Right atrium auricular region (tissue), 2 donors: ENCODE measurements around the gene HSD3B7. TPM values are rescaled to one million over a fixed set of nuclear protein-coding genes. Genes with fewer than 3 reads are reported as not detected.

Experiments
- DNase-seq: peaks from one replicate; pipeline ENCODE4 v3.0.0-alpha.2; 2019; ENCODE audit warnings: low spot score
- H3K27ac ChIP-seq, 2 donors: fragments of 200-600 bp; sonication (generic); 1 replicate in 1 of 2; 2 replicates in 1 of 2; pipeline ENCODE4 v1.5.1; 2016 to 2019
- H3K27me3 ChIP-seq, 2 donors: fragments of 200-600 bp; sonication (generic); one replicate each; pipeline versions ENCODE4 v1.5.1 to v1.6.0; 2017 to 2019
- H3K36me3 ChIP-seq: fragments of 200-600 bp; sonication (generic); one replicate; pipeline ENCODE4 v1.5.1; 2016
- H3K4me1 ChIP-seq, 2 donors: fragments of 200-600 bp; sonication (generic); one replicate each; pipeline versions ENCODE4 v1.5.1 to v1.6.0; 2017 to 2019
- H3K4me3 ChIP-seq, 2 donors: fragments of 200-600 bp; sonication (generic); 1 replicate in 1 of 2; 2 replicates in 1 of 2; pipeline ENCODE4 v1.5.1; 2017 to 2019; ENCODE audit warnings: mild to moderate bottlenecking in 1 of 2, moderate library complexity in 1 of 2
- H3K9me3 ChIP-seq, 2 donors: fragments of 200-600 bp; sonication (generic); one replicate each; pipeline ENCODE4 v1.5.1; 2019
- total RNA-seq, 2 donors: library from RNA; depleted of rRNA; stranded (reverse); fragments of >200 nt; gene quantifications; one replicate each; pipeline ENCODE4 v1.1.0, GENCODE V29; 2016
- TF ChIP-seq, protein P1 (sequence below), 2 donors: fragments of 200-600 bp; sonication (generic); IDR thresholded peaks; one replicate each; pipeline ENCODE4 v1.5.1; 2019; ENCODE audit warnings: antibody characterized with exemption in 2 of 2

Gene HSD3B7
- total RNA-seq, 2 donors from 2014 or later = 6.0 to 8.5 TPM

DNA sequence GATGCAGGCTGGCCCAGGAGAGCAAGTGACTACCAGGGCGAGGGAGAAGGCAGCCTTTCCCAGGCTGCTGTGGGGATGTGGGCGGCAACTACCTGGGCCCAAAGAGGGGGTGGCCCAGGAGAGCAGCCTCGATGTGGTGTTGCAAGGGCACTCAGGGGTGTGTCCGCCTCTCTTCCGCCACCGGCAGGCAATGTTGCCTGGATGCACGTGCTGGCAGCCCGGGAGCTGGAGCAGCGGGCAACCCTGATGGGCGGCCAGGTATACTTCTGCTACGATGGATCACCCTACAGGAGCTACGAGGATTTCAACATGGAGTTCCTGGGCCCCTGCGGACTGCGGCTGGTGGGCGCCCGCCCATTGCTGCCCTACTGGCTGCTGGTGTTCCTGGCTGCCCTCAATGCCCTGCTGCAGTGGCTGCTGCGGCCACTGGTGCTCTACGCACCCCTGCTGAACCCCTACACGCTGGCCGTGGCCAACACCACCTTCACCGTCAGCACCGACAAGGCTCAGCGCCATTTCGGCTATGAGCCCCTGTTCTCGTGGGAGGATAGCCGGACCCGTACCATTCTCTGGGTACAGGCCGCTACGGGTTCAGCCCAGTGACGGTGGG lies 2.7 kb downstream of the HSD3B7 start:
- no peaks in the 10 kb centered on the region for H3K9me3 ChIP-seq
- TF ChIP-seq, protein P1, sequence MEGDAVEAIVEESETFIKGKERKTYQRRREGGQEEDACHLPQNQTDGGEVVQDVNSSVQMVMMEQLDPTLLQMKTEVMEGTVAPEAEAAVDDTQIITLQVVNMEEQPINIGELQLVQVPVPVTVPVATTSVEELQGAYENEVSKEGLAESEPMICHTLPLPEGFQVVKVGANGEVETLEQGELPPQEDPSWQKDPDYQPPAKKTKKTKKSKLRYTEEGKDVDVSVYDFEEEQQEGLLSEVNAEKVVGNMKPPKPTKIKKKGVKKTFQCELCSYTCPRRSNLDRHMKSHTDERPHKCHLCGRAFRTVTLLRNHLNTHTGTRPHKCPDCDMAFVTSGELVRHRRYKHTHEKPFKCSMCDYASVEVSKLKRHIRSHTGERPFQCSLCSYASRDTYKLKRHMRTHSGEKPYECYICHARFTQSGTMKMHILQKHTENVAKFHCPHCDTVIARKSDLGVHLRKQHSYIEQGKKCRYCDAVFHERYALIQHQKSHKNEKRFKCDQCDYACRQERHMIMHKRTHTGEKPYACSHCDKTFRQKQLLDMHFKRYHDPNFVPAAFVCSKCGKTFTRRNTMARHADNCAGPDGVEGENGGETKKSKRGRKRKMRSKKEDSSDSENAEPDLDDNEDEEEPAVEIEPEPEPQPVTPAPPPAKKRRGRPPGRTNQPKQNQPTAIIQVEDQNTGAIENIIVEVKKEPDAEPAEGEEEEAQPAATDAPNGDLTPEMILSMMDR (IDR thresholded peaks at IDR 0.05) = no peak
- H3K27me3 ChIP-seq = no peaks in the 10 kb centered on the region
- H3K27ac ChIP-seq = no peak overlapping the region
- DNase-seq = no peak
- H3K36me3 ChIP-seq = peaks cover 12% of the 10 kb centered on the region
- H3K4me1 ChIP-seq = peaks cover 0 to 16% of the 10 kb centered on the region in 2 donors
- H3K4me3 ChIP-seq = no peak overlapping the region

DNA sequence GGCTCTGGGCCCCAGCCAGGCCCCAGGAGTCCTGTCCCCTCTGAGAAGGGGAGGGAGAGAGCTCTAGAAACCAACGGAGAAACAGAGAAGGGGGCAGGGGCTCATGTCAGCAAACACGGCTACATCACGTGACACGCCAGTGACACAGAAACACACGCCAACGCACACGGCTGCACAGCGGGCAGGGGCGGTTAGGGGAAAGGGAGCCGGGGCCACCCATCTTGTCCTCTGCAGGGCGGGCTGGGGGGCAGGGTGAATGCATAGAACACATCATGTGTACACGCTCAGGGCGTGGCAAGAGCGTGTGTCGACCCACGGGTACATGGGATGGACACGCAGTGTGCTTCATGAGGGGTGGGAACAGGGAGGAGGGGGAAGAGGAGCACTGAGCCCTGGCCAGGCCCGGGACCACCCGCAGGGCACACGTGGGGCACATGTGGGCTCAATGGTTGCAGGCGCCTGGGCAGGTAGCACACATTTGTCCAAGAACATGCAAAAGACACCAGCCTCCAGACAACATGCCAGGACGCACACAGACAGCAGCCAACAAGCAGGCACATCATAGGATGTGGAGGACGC lies 4.6 kb downstream of the HSD3B7 start:
- Histone ChIP-seq H3K4me1 (peaks cover 0 to 16% of the 10 kb centered on the region in 2 donors), H3K27ac (no peak overlapping the region), H3K27me3 (no peaks in the 10 kb centered on the region), H3K9me3 (no peaks in the 10 kb centered on the region), H3K36me3 (no peaks in the 10 kb centered on the region), H3K4me3 (no peak overlapping the region)
- TF ChIP-seq, protein P1 (IDR thresholded peaks at IDR 0.05) = no peak
- DNase-seq = no peak

DNA sequence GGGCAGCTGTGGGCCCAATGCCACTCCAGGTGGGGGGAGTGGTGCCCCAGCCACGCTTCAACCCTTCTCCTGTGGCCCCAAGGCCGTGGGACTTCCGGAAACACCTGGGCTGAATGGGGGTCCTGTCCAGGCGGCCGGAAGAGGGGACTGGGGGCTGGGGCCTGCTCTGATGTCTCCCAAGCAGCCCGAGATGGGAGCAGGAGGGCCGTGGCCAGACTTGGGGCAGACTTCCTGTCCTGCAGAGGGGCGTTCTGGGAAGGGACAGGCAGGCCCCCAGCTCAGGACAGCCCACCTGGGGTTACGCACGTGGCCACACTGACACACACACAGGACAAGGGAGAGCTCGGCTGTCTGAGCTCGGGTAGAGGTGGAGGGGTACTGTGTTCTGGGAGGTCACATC lies 5.1 kb downstream of the HSD3B7 start:
- H3K27ac ChIP-seq = no peak overlapping the region
- H3K9me3 ChIP-seq = no peaks in the 10 kb centered on the region
- H3K27me3 ChIP-seq = no peaks in the 10 kb centered on the region
- H3K4me1 ChIP-seq = peaks cover 0 to 10% of the 10 kb centered on the region in 2 donors
- no peak overlapping the region for H3K4me3 ChIP-seq
- no peak for DNase-seq
- TF ChIP-seq, protein P1 (IDR thresholded peaks at IDR 0.05) = no peak
- H3K36me3 ChIP-seq = no peaks in the 10 kb centered on the region

DNA sequence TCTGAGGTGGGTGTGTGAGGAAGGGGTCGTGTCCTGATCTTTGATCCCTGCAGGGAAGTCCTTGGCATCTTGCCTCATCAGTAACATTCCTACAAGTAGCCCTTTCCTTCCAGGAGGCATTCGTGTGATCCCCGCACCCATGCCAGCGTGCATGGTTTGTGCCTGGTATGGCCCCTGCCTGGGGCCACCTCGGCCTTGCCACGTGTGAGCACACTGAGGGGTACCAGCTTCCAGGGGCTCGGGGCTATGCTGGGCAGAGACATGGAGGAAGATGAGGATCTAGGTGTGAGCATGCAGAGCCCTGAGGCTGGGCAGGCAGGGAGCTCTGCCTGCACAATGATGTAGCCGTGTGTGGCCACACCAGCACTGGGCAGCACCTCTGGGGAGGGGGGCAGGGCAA lies 6.0 kb downstream of the HSD3B7 start:
- Histone ChIP-seq H3K27me3 (no peaks in the 10 kb centered on the region), H3K36me3 (no peaks in the 10 kb centered on the region), H3K4me1 (peaks cover 0 to under 1% of the 10 kb centered on the region in 2 donors), H3K9me3 (no peaks in the 10 kb centered on the region), H3K4me3 (no peak overlapping the region), H3K27ac (no peak overlapping the region)
- TF ChIP-seq, protein P1 (IDR thresholded peaks at IDR 0.05) = no peak
- no peak for DNase-seq

DNA sequence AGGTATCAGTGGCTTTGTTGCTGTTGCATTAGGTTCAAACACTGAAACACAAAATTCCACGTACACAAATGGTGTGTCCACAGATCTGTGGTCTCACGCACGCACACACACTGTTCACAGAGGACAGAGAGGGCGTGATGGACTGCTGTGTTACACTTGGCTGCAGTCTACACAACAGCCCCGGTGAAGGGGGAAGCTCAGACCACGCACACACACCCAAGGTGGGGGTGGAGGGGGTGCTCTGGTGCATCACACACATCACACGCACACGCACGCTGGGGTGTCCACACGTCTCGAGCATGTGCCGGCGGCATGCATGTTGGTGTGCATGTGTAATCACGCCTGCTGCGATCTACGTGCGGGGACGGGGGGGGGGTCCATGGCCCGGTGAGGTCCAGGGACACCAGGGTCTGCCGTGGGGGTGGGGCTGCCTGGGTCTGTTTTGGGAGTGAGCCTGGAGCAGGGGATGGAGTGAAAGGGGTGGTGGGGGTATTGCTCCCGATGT lies 7.3 kb downstream of the HSD3B7 start:
- Histone ChIP-seq H3K4me1 (peaks cover 0 to 10% of the 10 kb centered on the region in 2 donors), H3K27ac (no peak overlapping the region), H3K4me3 (no peak overlapping the region), H3K9me3 (no peaks in the 10 kb centered on the region), H3K27me3 (no peaks in the 10 kb centered on the region), H3K36me3 (no peaks in the 10 kb centered on the region)
- DNase-seq = no peak
- TF ChIP-seq, protein P1 (IDR thresholded peaks at IDR 0.05) = no peak
